HG03097 (cell line): Measurements from ENCODE around the gene UNC45A.

ENCODE experiments used
- ATAC-seq: cut with Tn5 transposase; IDR thresholded peaks from one replicate; pipeline ENCODE4 v1.9.1; 2021; ENCODE audit not compliant: unreplicated experiment, low FRiP score

The UNC45A gene

DNA sequence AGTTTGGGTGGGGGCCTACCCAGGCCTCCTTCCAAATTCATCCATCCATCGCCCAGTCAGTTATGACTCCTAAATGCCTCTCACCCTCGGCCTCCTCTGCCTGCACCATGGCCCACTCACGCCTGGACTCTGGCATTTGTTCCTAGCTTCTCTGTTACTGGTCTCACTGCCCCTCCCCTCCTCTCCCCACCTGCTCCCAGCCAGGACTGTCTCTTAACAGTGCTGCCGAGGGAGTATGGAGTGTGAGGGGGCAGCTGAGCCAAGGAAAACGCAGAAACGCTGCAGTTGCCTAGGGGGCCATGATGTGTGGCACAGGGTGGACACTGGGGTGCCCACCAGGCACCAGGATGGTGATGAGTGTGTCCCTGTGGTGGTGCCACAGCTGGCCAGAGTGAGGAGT, 22.7 kb downstream of the UNC45A start:
- no peak for ATAC-seq

DNA sequence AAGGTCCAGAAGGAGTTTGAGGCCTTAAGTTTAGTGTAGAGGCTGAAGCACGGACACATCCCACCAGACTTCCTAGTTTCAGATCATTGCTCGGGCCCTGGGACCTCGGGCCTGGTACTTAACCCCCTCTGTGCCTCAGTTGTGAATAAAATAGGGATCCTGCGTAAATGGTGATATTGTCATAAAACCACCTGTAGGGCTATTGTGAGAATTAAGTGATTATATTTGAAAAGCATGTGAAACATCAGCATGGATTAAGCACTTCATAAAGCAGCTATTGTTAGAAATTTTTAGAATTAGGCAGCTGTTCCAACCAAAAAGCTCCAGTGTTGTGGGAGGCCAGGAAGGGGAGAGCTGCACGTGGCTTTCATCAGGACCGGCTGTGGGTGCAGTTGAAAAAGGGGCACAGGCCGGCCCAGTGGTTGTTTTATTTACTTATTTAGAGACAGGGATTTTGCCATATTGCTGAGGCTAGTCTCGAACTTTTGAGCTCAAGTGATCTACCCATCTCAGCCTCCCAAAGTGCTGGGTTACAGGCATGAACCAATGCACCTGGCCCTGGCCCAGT, 24.0 kb downstream of the UNC45A start:
- ATAC-seq, result no peak

DNA sequence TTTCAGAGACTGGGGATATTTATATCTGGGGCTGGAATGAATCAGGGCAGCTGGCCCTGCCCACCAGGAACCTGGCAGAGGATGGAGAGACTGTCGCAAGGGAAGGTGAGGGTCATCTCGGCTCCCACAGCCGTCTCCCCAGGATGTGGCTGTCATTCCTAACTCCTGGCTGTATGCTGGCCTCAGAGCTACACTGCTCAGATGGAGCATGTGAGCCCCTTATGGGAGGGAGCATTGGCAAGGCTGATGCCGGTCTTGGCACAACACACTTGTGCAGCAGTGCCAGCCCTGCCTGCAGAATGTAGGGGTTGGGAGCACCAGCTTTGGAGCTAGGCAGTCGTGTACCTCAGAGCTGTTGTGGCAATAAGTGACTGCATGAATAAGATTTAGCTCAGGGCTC, 24.8 kb downstream of the UNC45A start:
- no peak for ATAC-seq

DNA sequence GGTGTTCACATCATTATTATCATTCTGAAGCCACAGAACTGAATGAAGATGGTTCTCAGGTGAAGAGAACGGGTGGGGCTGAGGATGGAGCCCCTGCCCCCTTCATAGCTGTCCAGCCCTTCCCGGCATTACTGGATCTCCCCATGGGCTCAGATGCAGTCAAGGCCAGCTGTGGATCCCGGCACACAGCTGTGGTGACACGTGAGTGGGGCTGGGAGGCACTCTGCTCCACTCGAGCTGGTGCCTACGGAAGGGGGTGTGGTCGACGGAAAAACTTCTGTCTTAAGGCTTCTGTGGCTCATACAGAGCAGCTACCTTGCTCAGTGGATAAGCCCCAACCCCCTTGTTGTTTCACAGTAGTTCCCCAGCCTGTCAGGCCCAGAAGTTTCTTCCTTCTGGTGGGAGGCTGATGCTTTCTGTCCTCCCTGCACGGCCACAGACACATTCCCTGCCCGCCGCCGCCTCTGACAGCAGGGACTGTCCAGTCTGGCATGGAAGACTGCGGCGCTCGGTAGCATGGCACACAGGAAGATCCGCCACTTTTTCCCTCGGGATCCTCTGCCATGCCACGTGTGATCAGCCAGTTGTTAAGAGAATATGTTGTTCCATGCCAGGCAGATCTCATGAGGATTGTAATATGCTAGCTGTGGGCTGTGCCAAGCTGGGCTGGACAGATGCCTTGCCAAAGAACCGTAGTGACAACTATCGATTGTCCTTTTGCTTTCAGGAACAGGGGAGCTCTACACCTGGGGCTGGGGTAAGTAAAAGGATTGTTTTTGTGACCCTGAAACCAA, 25.4 kb downstream of the UNC45A start:
- no peak for ATAC-seq

DNA sequence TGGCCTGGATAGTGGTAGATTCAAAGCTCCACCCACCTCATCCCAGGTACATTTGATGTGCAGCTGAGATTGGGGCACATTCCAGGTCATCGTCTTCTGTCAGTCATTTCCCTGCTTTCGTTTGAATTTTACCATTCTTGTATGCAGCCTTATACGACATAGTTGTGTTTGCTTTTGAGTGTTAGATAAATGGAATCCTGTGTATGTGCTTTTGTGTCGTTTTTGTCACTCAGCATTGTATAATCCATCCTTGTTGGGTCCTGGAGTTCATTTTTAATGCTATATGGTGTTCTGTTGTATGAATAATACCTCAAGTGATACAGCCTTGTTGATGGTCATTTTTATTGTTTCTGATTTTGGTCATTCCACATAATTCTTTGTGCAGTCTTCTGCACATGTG, 26.9 kb downstream of the UNC45A start:
- no peak for ATAC-seq

DNA sequence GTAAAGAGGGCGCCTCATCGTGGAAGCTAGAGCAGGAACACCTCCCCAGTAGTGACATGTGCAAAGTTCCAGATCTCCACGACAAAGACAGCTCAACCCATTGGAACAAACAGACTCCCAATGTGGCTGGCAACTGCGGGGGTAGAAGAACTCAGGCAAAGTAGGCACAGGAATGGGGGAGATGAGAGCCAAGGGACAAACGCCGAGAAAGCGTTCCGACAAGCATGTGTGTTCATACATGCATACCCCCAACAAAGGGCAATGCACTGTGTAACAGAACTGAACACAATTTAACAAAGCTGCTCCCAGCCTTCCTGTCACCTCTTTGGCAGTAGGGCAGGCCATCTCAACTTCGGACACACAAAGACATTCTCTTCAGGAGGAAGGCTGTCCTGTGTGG, 31.2 kb downstream of the UNC45A start:
- no peak for ATAC-seq

DNA sequence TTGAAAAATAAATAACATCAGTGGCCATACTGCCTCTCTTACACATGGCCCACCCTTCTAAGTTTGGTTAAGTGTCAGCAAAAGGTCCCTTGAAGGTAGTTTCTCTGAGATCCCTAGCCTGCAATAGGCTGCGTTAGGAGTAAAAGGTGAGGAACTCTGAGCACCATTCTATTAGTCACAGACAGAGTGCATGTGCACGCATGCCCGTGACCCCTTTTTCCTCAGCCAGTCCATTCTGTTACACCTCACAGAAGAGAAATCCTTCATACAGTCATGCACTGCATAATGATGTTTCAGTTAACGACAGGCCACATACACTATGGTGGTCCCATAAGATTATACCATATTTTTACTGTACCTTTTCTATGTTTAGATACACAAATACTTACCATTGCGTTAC, 32.1 kb downstream of the UNC45A start:
- ATAC-seq, result no peak

DNA sequence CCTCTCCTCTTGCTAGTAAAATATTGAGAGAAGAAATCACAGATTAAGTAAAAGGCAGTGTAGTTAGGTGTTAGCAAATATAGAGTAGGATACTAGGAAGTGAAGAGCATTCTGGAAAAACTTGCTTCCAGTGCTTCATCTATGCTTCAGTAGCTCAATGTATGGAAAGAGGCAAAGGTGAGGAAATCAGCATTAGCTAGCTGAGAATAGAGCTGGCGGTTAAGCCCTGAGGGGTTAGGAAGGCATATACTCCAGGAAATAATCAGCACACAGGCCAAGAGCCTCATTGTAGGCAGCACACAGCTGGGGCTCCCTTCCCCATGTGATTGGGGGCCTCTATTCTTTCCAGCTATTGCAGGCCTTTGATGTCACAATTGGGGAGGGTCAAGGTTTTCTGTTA, 33.3 kb downstream of the UNC45A start:
- no peak for ATAC-seq

DNA sequence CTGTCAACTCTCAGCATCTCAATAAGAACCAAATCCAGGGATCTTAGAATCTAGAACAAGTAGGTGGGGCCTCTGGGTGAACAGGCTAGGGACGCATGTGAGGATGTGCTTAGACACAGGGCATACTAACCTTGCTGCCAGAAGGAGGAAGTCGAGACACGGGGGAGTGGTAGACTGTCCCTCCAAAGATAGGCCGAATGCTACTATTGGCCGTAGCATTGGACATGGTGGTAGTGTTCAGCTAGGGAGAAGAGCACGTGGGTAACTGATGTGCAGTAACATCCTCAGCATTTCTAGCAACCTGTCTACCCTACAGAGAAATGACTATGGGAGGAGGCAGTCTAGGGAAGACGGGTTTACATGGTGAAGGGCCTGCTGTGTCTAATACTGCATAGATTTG, 35.2 kb downstream of the UNC45A start:
- no peak for ATAC-seq

DNA sequence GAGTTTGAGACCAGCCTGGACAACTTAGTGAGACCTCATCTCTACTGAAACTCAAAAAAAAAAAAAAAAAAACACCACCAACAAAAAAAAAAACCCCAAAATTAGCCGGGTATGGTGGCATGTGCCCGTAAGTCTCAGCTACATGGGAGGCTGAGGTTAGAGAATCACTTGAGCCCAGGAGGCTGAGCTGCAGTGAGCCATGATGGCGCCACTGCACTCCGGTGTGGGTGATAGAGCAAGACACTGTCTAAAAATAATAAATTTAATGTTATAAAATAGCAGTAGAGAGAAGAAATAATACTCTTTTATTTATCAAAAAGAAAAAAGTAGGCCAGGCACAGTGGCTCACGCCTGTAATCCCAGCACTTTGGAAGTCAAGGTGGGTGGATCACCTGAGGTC, 37.0 kb downstream of the UNC45A start:
- ATAC-seq, result no peak

DNA sequence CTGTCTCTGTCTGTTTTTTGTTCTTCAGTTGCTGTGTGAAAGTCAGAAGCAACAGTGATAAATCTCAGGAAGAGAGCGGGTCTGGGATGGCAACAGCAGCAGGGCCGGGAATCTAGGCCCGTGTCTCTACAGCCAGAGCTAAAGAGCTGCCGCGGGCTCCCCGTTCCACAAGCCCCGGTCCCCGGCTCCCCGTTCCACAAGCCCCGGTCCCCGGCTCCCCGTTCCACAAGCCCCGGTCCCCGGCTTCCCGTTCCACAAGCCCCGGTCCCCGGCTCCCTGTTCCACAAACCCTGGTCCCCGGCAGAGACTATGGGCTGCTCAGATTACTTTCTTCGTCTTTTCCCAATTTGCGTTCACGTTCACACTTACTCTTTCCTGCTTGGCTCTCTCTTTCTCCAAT, 39.1 kb downstream of the UNC45A start:
- no peak for ATAC-seq

DNA sequence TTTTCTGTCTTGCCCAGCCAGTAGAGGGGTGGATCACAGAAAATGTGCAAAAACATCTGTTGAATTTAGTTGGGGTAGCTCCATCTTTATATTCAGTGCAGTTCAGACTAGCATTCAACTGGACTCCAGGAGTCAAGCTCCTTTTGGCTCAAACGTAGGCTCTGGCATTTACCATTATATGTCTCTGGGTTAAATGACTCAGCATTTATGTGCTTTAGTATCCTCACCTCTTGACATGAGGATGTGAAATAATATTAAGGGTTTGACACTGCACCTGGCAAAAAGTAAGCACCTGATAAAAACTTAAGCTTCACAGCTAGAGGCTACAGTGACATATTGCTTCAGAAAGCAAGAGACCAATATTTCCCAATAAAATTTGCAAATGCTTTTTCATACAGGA, 44.5 kb downstream of the UNC45A start:
- no peak for ATAC-seq

DNA sequence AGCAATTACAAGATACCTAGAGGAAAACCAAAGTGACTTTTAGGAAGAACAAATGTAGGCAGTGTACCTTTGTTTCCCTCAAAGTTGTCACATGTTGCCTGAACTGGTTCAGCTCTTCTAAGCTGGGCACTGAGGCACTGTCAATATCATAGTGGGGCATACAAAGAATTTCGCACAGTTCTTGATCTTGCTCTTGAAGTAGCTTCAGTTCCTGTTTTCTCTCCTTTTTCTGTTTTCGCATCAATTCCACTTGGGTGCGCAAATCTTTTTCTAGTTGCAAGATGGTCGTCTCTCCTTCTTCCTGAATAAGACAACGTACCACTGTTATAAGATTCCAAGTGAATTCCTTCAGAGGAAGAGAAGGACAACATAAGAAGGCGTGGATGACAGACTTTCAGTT, 46.6 kb downstream of the UNC45A start:
- ATAC-seq, result peak; percentile 58

DNA sequence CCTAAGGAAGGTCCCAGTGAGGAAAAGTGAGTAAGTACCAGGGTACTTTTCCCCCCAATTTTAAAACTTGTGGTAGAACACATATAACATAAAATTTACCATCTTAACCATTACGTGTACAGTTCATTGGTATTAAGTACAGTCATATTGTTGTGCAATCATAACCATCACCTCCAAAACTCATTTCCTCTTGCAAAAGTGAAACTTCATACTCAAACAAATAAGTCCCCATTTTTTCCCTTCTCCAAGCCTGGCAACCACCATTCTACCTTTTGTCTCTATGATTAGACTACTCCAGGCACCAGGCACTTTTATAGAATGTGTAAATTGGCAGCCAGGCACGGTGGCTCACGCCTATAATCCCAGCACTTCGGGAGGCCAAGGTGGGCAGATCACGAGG, 47.0 kb downstream of the UNC45A start:
- ATAC-seq, result peak; percentile 22

DNA sequence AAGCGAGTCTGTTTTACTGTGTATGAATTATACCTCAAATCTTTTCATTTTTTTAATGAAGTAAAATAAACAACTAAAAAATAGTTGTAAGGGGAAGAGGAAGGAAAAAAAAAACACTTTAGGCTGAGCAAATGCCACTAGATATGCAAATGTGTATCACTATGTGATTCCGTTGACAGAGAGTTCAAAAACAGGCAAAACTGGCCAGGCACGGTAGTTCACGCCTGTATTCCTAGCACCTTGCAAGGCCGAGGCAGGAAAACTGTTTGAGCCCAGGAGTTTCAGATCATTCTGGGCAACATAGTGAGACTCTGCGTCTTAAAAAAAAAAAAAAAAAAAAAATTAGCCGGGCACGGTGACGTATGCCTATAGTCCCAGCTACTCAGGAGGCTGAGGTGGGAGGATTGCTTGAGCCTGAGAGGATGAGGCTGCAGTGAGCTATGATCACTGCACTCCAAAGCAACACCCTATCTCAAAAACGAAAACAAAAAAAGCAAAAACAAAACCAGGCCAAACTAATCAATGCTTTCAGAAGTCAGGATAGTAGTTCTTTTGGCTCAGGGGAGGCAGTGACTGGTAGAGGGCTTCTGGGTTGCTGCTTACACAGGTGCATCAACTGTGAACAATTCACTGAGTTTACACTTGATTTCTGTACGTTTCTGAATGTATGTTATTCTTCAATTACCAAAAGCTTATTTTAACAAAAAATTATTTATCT, 51.9 kb downstream of the UNC45A start:
- no peak for ATAC-seq

DNA sequence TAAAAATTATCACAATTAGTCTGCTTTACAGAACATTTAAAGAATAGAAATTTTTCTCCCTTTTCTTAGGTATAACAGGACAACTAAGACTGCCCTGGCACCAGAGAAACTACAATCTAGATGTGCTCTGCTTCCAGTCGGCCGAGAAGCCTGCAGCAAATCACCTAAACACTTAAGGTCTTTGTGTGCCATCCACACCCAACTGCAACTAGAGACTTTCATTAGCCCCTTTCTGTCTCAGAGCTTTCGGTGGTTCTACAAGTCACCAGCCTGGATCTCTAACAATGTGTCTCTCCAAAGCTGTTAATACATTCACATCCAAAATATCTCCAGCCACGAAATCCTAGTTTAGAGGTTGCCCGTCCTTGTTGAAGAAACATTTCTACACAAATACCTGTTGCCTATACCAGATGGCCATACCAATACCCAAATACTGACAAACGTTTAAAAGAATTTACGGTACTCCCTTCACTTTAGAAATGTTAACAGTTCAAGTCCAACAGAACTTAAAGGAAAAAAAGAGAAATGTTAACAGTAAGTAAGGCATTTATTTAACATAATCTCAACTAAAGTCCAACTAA, 52.6 kb downstream of the UNC45A start:
- ATAC-seq, result no peak

DNA sequence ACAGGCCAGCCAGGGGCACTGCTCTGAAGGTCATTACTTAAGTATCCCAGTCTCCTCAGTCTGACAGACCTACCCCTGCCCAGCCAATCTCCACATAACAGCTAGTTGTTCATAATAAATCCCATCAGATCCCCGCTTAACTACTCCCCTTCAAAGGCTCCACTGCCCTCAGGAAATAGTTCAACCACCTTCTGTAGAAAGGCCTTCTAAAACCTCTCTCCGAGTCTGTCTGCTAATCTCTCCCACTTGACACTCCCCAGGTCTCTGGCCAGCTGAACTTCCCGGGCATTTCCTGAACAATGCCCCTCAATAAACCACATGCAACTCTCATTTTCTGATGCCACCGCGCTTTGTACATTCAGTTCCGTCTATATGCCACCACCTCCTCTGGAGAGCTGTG, 53.2 kb downstream of the UNC45A start:
- no peak for ATAC-seq

DNA sequence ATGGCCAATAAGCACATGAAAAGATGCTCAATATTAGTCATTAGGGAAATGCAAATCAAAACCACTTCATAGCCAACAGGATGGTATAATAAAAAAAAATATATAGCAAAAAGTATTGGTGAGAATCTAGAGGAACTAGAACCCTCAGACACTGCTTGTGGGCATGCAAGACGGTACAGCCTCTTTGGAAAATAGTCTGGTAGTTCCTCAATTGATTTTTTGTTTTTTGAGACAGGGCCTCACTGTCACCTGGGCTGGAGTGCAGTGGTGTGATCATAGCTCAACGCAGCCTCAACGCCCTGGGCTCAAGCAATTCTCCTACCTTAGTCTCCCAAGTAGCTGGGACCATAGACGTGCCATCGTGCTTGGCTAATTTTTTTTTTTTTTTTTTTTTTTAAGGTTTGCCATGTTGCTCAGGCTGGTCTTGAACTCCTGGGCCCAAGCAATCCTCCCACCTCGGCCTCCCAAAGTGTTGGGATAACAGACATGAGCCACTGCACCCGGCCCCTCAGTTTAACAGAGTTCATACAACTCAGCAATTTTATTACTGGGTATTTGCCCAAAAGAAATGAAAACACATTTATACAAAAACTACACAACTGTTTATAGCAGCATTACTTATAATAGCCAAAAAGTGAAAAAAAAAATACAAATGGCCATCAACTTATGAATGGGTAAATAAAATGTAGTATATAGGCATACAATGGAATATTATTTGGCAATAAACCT, 54.1 kb downstream of the UNC45A start:
- no peak for ATAC-seq

DNA sequence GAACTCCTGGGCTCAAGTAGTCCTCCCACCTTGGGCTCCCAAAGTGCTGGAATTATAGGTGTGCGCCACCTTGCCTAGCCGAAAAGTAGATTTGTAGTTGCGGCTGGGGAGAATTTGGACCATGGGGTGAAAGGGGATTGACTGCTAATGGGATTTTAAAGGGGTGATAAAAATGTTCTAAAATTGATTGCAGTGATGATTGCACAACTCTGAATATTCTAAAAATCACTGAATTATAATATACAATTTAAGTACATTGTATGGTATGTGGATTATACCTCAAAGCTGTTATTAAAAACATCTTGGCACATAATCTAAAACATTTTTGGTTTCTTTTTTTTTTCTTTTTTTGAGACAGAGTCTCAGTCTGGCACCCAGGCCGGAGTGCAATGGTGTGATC, 55.4 kb downstream of the UNC45A start:
- ATAC-seq, result no peak

DNA sequence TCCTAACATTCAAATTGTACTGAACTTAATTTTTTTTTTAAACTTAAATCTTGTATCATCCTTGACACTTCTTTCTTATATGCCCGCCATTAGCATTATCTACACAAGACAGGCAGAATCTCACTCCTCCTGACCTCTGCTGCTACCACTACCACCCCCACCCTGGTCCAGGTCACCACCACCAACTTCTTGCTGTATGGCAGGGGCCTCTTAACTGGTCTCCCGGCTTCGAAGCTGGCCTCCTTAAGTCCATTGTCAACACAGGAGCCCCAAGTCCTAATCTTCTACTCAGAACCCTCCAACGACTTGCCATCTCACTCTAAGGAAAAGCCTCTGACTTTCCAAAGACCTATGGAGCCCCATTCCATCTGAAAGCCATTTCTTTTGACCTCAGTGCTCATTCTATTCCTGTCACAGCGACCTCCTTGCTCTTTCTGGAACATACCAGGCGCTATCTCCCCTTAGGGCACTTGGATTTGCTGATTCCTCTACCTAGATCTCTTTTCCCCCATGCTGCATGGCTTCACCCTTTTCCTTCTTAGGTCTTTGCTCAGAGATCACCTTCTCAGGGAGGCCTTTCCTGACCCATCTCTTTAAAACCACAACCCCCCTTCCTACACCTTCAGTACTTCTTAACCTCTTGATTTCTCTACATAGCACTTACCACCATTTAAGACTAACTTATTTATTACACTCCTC, 56.7 kb downstream of the UNC45A start:
- no peak for ATAC-seq
